Sigmoid colon (tissue), 7 donors: ENCODE data around the gene SCAF4. TPM values are rescaled to one million over a fixed set of nuclear protein-coding genes. Genes with fewer than 3 reads are reported as not detected.

Experiments used
- DNase-seq: peaks from one replicate; pipeline ENCODE4 v3.0.0-alpha.2; 2019
- H3K27ac ChIP-seq, 4 donors: fragments of 200-600 bp; sonication (generic); one replicate each; pipeline ENCODE4 v1.5.1; 2016 to 2019; ENCODE audit warnings: mild to moderate bottlenecking in 1 of 4
- H3K27me3 ChIP-seq, 3 donors: fragments of 200-600 bp; sonication (generic); one replicate each; pipeline ENCODE4 v1.5.1; 2019; ENCODE audit warnings: mild to moderate bottlenecking in 1 of 3
- H3K36me3 ChIP-seq, 4 donors: fragments of 200-600 bp; sonication (generic); one replicate each; pipeline ENCODE4 v1.5.1; 2016 to 2019
- H3K4me1 ChIP-seq, 4 donors: fragments of 200-600 bp; sonication (generic); one replicate each; pipeline ENCODE4 v1.5.1; 2017 to 2019
- H3K4me3 ChIP-seq, 4 donors: fragments of 200-600 bp; sonication (generic); one replicate each; pipeline ENCODE4 v1.5.1; 2017 to 2019; ENCODE audit warnings: mild to moderate bottlenecking in 2 of 4, moderate library complexity in 1 of 4
- H3K9me3 ChIP-seq, 4 donors: fragments of 200-600 bp in 3 of 4; sonication (generic) in 3 of 4; one replicate each; pipeline versions ENCODE4 v1.5.1 to v1.6.1; 2013 to 2019
- EP300 ChIP-seq, 4 donors: sonication (generic); formaldehyde crosslinking; IDR thresholded peaks; one replicate each; pipeline ENCODE4 v1.6.1; 2017; ENCODE audit warnings: antibody characterized with exemption in 4 of 4
- POLR2A ChIP-seq, 2 donors: fragments of 450-650 bp; IDR thresholded peaks; one replicate each; pipeline ENCODE4 v1.6.1; 2016; ENCODE audit warnings: antibody characterized with exemption in 2 of 2, mild to moderate bottlenecking in 2 of 2, moderate library complexity in 2 of 2
- POLR2AphosphoS5 ChIP-seq, 4 donors: sonication (generic); formaldehyde crosslinking; IDR thresholded peaks; one replicate each; pipeline ENCODE4 v1.6.1; 2017; ENCODE audit warnings: antibody characterized with exemption in 4 of 4
- WGBS, 2 donors: extraction: QIAGEN DNeasy Blood & Tissue Kit; methylation state at CpG; one replicate each; pipeline ENCODE4 v1.1.7; 2013; 5-methylcytosine and 5-hydroxymethylcytosine counted together
- intact Hi-C: fragments of 100-400 bp; cut with DNase I; formaldehyde crosslinking; loops from one replicate; pipeline ENCODE4 v1.15.1; 2023
- polyA plus RNA-seq, 3 donors: library from polyadenylated mRNA; stranded (reverse); fragments of 200-250 nt; gene quantifications; one replicate each; pipeline ENCODE4 v1.2.3, GENCODE V29; 2013
- total RNA-seq, 4 donors: library from RNA; depleted of rRNA; stranded (reverse); fragments of >200 nt; gene quantifications; one replicate each; pipeline ENCODE4 v1.1.0, GENCODE V29; 2016
- TF ChIP-seq, protein P1 (sequence below), 4 experiments: fragments of 450-650 bp in 3 of 4; fragments of 200-600 bp in 1 of 4; IDR thresholded peaks; one replicate each; pipeline ENCODE4 v1.5.1; 2016 to 2019; ENCODE audit warnings: antibody characterized with exemption in 4 of 4, mild to moderate bottlenecking in 3 of 4, moderate library complexity in 2 of 4
- donor health status: healthy with polysubstance abuse.
- donor health status: Bipolar disorder and iron deficiency.
- donor health status: healthy.

Gene SCAF4
- total and polyA plus RNA-seq, 7 donors: 6.0 to 19.1 (median 11.4) TPM

DNA sequence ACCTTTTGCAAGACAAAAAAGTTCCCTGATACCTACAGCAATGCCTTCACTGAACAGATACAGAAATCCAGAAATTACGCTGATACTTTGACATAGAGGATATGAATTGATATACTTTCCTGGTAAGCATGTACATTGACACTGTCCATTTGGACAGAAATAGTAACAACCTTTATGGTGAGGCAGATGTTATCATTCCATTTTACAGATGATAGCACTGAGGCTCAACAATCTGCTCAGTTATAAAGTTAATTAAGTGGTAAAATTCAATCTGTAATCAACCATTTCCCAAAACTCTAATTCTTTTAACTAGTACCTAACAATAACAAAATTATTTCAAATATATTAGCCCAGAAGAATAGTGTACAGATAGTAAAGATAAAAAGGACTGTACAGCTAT lies 20.6 kb downstream of the SCAF4 start:
- WGBS, 2 donors: 98 to 100% methylated on average over 1 of the region's 1 CpG
- no peak overlapping the region for H3K4me3 ChIP-seq

DNA sequence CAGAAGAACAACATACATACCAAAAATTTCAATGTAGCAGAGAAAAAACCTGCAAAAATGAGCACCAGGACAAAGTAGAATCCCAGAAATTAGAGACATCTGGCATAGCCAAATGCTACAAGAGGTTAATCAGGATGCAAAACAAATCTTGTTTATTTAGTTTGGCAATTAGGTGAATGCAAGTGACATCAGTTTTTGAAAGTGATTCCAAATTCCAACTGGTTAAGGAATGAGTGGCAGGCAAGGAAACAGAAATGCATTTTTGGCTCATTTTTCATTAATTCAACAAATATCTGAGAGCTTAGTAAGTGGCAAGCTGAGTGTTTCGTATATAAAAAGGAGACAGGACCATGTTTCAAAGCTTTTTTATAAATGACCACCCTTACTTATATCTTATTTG lies 21.3 kb downstream of the SCAF4 start:
- Histone ChIP-seq H3K36me3 (no peaks in the 10 kb centered on the region), H3K4me1 (peaks cover 0 to 69% (median 38%) of the 10 kb centered on the region in 4 donors), H3K27ac (no peak overlapping the region), H3K27me3 (no peaks in the 10 kb centered on the region), H3K4me3 (no peak overlapping the region), H3K9me3 (no peaks in the 10 kb centered on the region)
- TF ChIP-seq POLR2AphosphoS5 (IDR thresholded peaks at IDR 0.05) (no peak), EP300 (IDR thresholded peaks at IDR 0.05) (no peak)
- intact Hi-C loops: no loop called here
- WGBS, 2 donors: 71 to 89% methylated on average over 1 of the region's 1 CpG
- no peak for DNase-seq

More for the DNA sequence above, 20.6 kb downstream of the SCAF4 start:
- TF ChIP-seq, protein P1, sequence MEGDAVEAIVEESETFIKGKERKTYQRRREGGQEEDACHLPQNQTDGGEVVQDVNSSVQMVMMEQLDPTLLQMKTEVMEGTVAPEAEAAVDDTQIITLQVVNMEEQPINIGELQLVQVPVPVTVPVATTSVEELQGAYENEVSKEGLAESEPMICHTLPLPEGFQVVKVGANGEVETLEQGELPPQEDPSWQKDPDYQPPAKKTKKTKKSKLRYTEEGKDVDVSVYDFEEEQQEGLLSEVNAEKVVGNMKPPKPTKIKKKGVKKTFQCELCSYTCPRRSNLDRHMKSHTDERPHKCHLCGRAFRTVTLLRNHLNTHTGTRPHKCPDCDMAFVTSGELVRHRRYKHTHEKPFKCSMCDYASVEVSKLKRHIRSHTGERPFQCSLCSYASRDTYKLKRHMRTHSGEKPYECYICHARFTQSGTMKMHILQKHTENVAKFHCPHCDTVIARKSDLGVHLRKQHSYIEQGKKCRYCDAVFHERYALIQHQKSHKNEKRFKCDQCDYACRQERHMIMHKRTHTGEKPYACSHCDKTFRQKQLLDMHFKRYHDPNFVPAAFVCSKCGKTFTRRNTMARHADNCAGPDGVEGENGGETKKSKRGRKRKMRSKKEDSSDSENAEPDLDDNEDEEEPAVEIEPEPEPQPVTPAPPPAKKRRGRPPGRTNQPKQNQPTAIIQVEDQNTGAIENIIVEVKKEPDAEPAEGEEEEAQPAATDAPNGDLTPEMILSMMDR (IDR thresholded peaks at IDR 0.05): no peak
- no peak for TF ChIP-seq EP300 (IDR thresholded peaks at IDR 0.05)
- no peak for TF ChIP-seq POLR2A (IDR thresholded peaks at IDR 0.05)
- no peak for TF ChIP-seq POLR2AphosphoS5 (IDR thresholded peaks at IDR 0.05)
- no peak for DNase-seq
- peaks cover 0 to 75% (median 42%) of the 10 kb centered on the region in 4 donors for H3K4me1 ChIP-seq
- no peaks in the 10 kb centered on the region for H3K9me3 ChIP-seq
- intact Hi-C loops: no loop called here
- H3K27me3 ChIP-seq: no peaks in the 10 kb centered on the region
- H3K36me3 ChIP-seq: no peaks in the 10 kb centered on the region
- no peak overlapping the region for H3K27ac ChIP-seq

DNA sequence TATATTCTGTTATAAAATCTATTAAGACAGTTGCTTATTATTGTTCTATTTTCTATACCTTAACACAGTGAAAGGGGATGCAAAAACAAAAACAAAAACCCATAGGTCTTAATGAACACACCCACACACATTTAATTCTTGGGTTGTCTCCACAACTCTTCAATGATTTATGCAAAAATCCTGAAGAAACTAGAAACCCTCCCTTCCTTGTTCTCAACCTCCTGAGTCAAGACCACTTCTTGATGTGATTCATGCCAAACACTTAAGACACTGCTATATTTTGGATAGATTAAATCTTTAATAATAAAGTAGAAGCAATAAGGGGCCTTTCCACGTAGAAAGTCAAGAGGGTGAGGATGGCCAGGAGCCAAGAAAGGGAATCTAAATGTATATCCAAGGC lies 23.4 kb downstream of the SCAF4 start:
- TF ChIP-seq POLR2A (IDR thresholded peaks at IDR 0.05): no peak
- TF ChIP-seq, protein P1 (IDR thresholded peaks at IDR 0.05): no peak
- no peak for TF ChIP-seq EP300 (IDR thresholded peaks at IDR 0.05)
- no peak for TF ChIP-seq POLR2AphosphoS5 (IDR thresholded peaks at IDR 0.05)
- Histone ChIP-seq H3K27me3 (no peaks in the 10 kb centered on the region), H3K36me3 (peaks cover 0 to under 1% (median 0%) of the 10 kb centered on the region in 4 donors), H3K4me3 (no peak overlapping the region), H3K9me3 (no peaks in the 10 kb centered on the region), H3K27ac (no peak overlapping the region), H3K4me1 (peaks cover 0 to 53% (median 24%) of the 10 kb centered on the region in 4 donors)
- intact Hi-C loops: no loop called here
- WGBS, 2 donors: 57 to 68% methylated on average over 1 of the region's 1 CpG
- DNase-seq: no peak

DNA sequence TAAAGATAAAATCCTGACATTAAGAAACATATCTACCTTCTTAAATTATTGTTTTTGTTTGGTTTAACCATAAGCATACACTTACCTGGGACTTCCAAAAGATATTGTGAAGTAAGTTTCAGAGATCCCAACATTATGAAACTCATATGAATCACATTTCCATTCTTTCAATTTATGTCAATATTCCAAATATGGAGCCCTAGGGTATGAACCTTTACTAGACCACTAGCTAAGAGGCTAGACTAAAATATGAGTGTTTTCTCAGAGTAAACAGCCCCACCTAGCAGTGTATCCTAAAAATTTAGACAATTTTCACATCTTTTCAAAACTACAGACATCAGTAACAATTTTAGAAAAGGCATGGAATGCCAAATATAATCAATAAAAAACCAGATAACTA lies 24.4 kb downstream of the SCAF4 start:
- intact Hi-C loops: no loop called here
- peaks cover 0 to 11% (median 0%) of the 10 kb centered on the region in 4 donors for H3K36me3 ChIP-seq

DNA sequence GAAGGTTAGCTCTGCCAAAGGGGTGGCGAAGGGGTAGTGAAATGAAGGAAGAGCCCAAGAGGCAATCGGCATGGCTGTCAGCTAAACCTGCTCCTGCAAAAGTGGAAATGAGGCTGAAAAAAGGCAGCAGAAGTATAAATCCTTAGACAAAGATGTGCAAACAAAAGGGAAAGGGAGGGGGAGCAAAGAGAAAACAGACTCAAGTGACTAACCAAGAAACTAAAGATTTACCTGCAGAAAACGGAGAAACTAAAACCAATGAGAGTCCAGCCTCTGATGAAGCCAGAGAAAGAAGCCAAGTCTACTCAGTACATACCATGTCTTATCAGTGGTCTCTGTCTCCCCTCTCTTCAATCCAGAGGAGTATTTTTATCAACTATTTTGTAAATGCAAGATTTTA lies 25.4 kb downstream of the SCAF4 start:
- Histone ChIP-seq H3K27ac (no peak overlapping the region), H3K4me1 (peaks cover 0 to 38% (median 14%) of the 10 kb centered on the region in 4 donors), H3K9me3 (no peaks in the 10 kb centered on the region), H3K36me3 (peaks cover 2 to 20% (median 4%) of the 10 kb centered on the region in 4 donors), H3K27me3 (no peaks in the 10 kb centered on the region), H3K4me3 (no peak overlapping the region)
- TF ChIP-seq POLR2AphosphoS5 (IDR thresholded peaks at IDR 0.05) (no peak), POLR2A (IDR thresholded peaks at IDR 0.05) (no peak), EP300 (IDR thresholded peaks at IDR 0.05) (no peak)
- TF ChIP-seq, protein P1 (IDR thresholded peaks at IDR 0.05): no peak
- intact Hi-C loops: no loop called here
- 94% methylated on average over 3 of the region's 3 CpGs for WGBS, 2 donors
- no peak for DNase-seq

More for the DNA sequence above, 24.4 kb downstream of the SCAF4 start:
- Histone ChIP-seq H3K9me3 (no peaks in the 10 kb centered on the region), H3K4me1 (peaks cover 0 to 43% (median 15%) of the 10 kb centered on the region in 4 donors), H3K27me3 (no peaks in the 10 kb centered on the region), H3K27ac (no peak overlapping the region), H3K4me3 (no peak overlapping the region)
- DNase-seq: no peak
- TF ChIP-seq, protein P1 (IDR thresholded peaks at IDR 0.05): no peak
- TF ChIP-seq EP300 (IDR thresholded peaks at IDR 0.05): no peak
- no peak for TF ChIP-seq POLR2AphosphoS5 (IDR thresholded peaks at IDR 0.05)
- no peak for TF ChIP-seq POLR2A (IDR thresholded peaks at IDR 0.05)
